Measurements from ENCODE around the gene CEND1. TPM values are rescaled to one million over a fixed set of nuclear protein-coding genes. Genes with fewer than 3 reads are reported as not detected.

The CEND1 gene
- total RNA-seq, 1 experiment from 2014 or later, result not detected

DNA sequence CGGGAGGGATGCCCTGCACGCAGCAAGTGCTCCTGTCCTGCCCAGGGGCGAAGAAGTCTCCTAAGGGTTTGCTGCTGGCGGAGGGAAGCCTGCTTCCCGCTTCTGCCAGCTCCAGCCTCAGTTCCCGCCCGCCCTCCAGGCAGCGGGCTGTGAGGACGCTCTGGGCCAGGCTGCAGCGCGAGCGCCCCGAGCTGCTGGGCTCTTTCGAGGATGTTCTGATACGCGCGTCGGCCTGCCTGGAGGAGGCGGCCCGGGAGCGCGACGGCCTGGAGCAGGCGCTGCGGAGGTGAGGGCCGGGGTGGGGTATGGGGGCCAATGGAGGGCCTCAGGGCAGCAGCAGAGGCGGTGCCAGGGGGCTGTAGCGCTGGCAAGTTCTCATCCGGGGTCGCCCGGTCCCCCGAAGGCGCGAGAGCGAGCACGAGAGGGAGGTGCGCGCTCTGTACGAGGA, 40.0 kb upstream of the CEND1 start:
- Histone ChIP-seq H2AFZ (no peak overlapping the region), H3K9me2 (ENCODE audit: insufficient read depth) (no peaks in the 10 kb centered on the region), H3K27me3 (ENCODE audit: insufficient read depth, low read depth) (no peaks in the 10 kb centered on the region), H3K4me1 (replicated peaks; ENCODE audit: insufficient read depth) (peaks cover 37% of the 10 kb centered on the region), H3K4me2 (no peak overlapping the region), H3K4me3 (no peak overlapping the region), H3K9me3 (ENCODE audit: insufficient read depth, low read depth) (no peaks in the 10 kb centered on the region), H3K79me2 (ENCODE audit: low read depth) (peaks cover 12% of the 10 kb centered on the region), H3K36me3 (ENCODE audit: low read depth) (no peaks in the 10 kb centered on the region), H3K27ac (no peak overlapping the region), H4K20me1 (ENCODE audit: insufficient read depth) (no peaks in the 10 kb centered on the region), H3F3A (ENCODE audit: insufficient read depth, low read depth) (peaks cover 19% of the 10 kb centered on the region; the same call in 1 of the 2 replicates)
- peak in 1 of 2 experiments; percentile 18 for DNase-seq
- intact Hi-C loops (cut with micrococcal nuclease; ENCODE audit: unreplicated experiment), result no loop called here
- TF ChIP-seq, protein P1, sequence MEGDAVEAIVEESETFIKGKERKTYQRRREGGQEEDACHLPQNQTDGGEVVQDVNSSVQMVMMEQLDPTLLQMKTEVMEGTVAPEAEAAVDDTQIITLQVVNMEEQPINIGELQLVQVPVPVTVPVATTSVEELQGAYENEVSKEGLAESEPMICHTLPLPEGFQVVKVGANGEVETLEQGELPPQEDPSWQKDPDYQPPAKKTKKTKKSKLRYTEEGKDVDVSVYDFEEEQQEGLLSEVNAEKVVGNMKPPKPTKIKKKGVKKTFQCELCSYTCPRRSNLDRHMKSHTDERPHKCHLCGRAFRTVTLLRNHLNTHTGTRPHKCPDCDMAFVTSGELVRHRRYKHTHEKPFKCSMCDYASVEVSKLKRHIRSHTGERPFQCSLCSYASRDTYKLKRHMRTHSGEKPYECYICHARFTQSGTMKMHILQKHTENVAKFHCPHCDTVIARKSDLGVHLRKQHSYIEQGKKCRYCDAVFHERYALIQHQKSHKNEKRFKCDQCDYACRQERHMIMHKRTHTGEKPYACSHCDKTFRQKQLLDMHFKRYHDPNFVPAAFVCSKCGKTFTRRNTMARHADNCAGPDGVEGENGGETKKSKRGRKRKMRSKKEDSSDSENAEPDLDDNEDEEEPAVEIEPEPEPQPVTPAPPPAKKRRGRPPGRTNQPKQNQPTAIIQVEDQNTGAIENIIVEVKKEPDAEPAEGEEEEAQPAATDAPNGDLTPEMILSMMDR (conservative IDR thresholded peaks at IDR 0.05), result no peak
- no peak for TF ChIP-seq EZH2 (IDR thresholded peaks at IDR 0.05; ENCODE audit: low read depth)
- ChIA-PET CTCF (no interaction called here), POLR2A (ENCODE audit: unreplicated experiment) (no interaction called here)
- BruUV-seq (replicated peaks), result no TSS peak

- intact Hi-C loops (cut with micrococcal nuclease; ENCODE audit: unreplicated experiment), result no loop called here
- H4K20me1 ChIP-seq (ENCODE audit: insufficient read depth), result no peaks in the 10 kb centered on the region
- CTCF ChIA-PET, result no interaction called here
- peaks cover 14% of the 10 kb centered on the region; the same call in 1 of the 2 replicates for H3F3A ChIP-seq (ENCODE audit: insufficient read depth, low read depth)
- no peaks in the 10 kb centered on the region for H3K9me3 ChIP-seq (ENCODE audit: insufficient read depth, low read depth)
- peak in 1 of 2 experiments; percentile 3 for DNase-seq
- H2AFZ ChIP-seq, result no peak overlapping the region
- no peak overlapping the region for H3K27ac ChIP-seq
- TF ChIP-seq, protein P1 (conservative IDR thresholded peaks at IDR 0.05), result no peak
- no peak for TF ChIP-seq EZH2 (IDR thresholded peaks at IDR 0.05; ENCODE audit: low read depth)
- H3K4me2 ChIP-seq, result no peak overlapping the region
- POLR2A ChIA-PET (ENCODE audit: unreplicated experiment), result interaction anchor here (0.7 kb wide), 1 partner anchor 381 kb away, joined by 4 read pairs; no protein-coding TSS in a partner anchor
- H3K27me3 ChIP-seq (ENCODE audit: insufficient read depth, low read depth), result no peaks in the 10 kb centered on the region
- BruUV-seq (replicated peaks), result no TSS peak
- no peak overlapping the region for H3K4me3 ChIP-seq
- H3K79me2 ChIP-seq (ENCODE audit: low read depth), result peaks cover 11% of the 10 kb centered on the region
- peaks cover 32% of the 10 kb centered on the region for H3K4me1 ChIP-seq (replicated peaks; ENCODE audit: insufficient read depth)
- no peaks in the 10 kb centered on the region for H3K36me3 ChIP-seq (ENCODE audit: low read depth)
- H3K9me2 ChIP-seq (ENCODE audit: insufficient read depth), result no peaks in the 10 kb centered on the region
Measured at GRCh38 chr11:829176-829846, 39.4 kb upstream of the CEND1 start.

- Histone ChIP-seq H3K27ac (no peak overlapping the region), H3K4me2 (no peak overlapping the region), H3K4me1 (replicated peaks; ENCODE audit: insufficient read depth) (peaks cover 27% of the 10 kb centered on the region), H3K4me3 (no peak overlapping the region), H3F3A (ENCODE audit: insufficient read depth, low read depth) (peaks cover 8% of the 10 kb centered on the region; the same call in 1 of the 2 replicates), H3K27me3 (ENCODE audit: insufficient read depth, low read depth) (no peaks in the 10 kb centered on the region), H3K79me2 (ENCODE audit: low read depth) (peaks cover 4% of the 10 kb centered on the region), H3K36me3 (ENCODE audit: low read depth) (no peaks in the 10 kb centered on the region), H4K20me1 (ENCODE audit: insufficient read depth) (no peaks in the 10 kb centered on the region), H3K9me3 (ENCODE audit: insufficient read depth, low read depth) (no peaks in the 10 kb centered on the region), H2AFZ (no peak overlapping the region), H3K9me2 (ENCODE audit: insufficient read depth) (no peaks in the 10 kb centered on the region)
- TF ChIP-seq, protein P1 (conservative IDR thresholded peaks at IDR 0.05), result no peak
- TF ChIP-seq EZH2 (IDR thresholded peaks at IDR 0.05; ENCODE audit: low read depth), result no peak
- peak in 1 of 2 experiments; percentile 16 for DNase-seq
- BruUV-seq (replicated peaks), result no TSS peak
- intact Hi-C loops (cut with micrococcal nuclease; ENCODE audit: unreplicated experiment), result no loop called here
- ChIA-PET POLR2A (ENCODE audit: unreplicated experiment) (interaction anchor here (0.7 kb wide), 1 partner anchor 381 kb away, joined by 4 read pairs; no protein-coding TSS in a partner anchor), CTCF (no interaction called here)
Measured at GRCh38 chr11:828506-829175, 38.8 kb upstream of the CEND1 start.

All from PC-9 (cell line).